Panc1 (cell line): ENCODE data around the gene CTRB2. TPM values are rescaled to one million over a fixed set of nuclear protein-coding genes. Genes with fewer than 3 reads are reported as not detected.

Source experiments
- ATAC-seq: fragments of 200-7000 bp; cut with Tn5 transposase; 2 replicates; pipeline ENCODE4 v1.9.1; 2020; ENCODE audit warnings: mild to moderate bottlenecking, moderate library complexity
- BruUV-seq: library from RNA; stranded (reverse); fragments of 400-500 nt; replicated peaks from 2 replicates; lab custom pipeline; 2021; lab: Mats Ljungman, UMichigan
- CTCF ChIA-PET: fragments of 300-600 bp; sonication (Branson Sonifier 250); formaldehyde crosslinking; loops from one replicate; lab custom pipeline; 2022; ENCODE audit warnings: antibody characterized with exemption; lab: Charles Lee
- POLR2A ChIA-PET: fragments of 300-600 bp; sonication (Branson Sonifier 250); formaldehyde crosslinking; loops from one replicate; lab custom pipeline; 2022; ENCODE audit warnings: antibody characterized with exemption; lab: Charles Lee
- DNase-seq: peaks from one replicate; pipeline ENCODE4 v3.0.0-alpha.2; 2010; ENCODE audit warnings: low read depth, low spot score
- H3K27ac ChIP-seq: 2 replicates; pipeline ENCODE4 v1.5.1; 2011; ENCODE audit warnings: mild to moderate bottlenecking, low read length, inconsistent platforms
- H3K27me3 ChIP-seq: fragments of 200-500 bp; sonication (Bioruptor generic); 2 replicates; pipeline ENCODE4 v1.6.0; 2014; ENCODE audit warnings: low read length, inconsistent platforms; ENCODE audit not compliant: control insufficient read depth, insufficient read depth
- H3K36me3 ChIP-seq: fragments of 200-500 bp; sonication (Bioruptor generic); 2 replicates; pipeline ENCODE4 v1.5.1; 2014; ENCODE audit warnings: inconsistent platforms, mild to moderate bottlenecking, low read length, moderate library complexity; ENCODE audit not compliant: control insufficient read depth, insufficient read depth
- H3K4me1 ChIP-seq: 2 replicates; pipeline ENCODE4 v1.5.1; 2011; ENCODE audit warnings: inconsistent platforms, mild to moderate bottlenecking, low read length, moderate library complexity; ENCODE audit not compliant: control insufficient read depth, insufficient read depth
- H3K4me3 ChIP-seq, 2 experiments: 2 replicates each; pipeline ENCODE4 v1.5.1; 2011 to 2012; ENCODE audit warnings: low read depth in 2 of 2, low read length in 2 of 2, mild to moderate bottlenecking in 2 of 2, inconsistent platforms in 1 of 2, moderate library complexity in 1 of 2
- H3K9me3 ChIP-seq: fragments of 200-500 bp; sonication (Bioruptor generic); 2 replicates; pipeline ENCODE4 v1.5.1; 2014; ENCODE audit warnings: low read depth, mild to moderate bottlenecking, inconsistent platforms, low read length, moderate library complexity; ENCODE audit not compliant: control insufficient read depth, insufficient read depth
- POLR2AphosphoS5 ChIP-seq: IDR thresholded peaks from 2 replicates; pipeline ENCODE4 v1.6.1; 2012; ENCODE audit warnings: mild to moderate bottlenecking, low read depth, low read length, moderate library complexity
- SIN3A ChIP-seq: IDR thresholded peaks from 2 replicates; pipeline ENCODE4 v1.6.1; 2012; ENCODE audit warnings: low read depth, mild to moderate bottlenecking, low read length, moderate library complexity, borderline replicate concordance; ENCODE audit not compliant: insufficient read depth
- TCF7L2 ChIP-seq: IDR thresholded peaks from 2 replicates; pipeline ENCODE4 v1.6.1; 2011; ENCODE audit warnings: mild to moderate bottlenecking, low read depth, low read length, inconsistent platforms
- in situ Hi-C: cut with HindIII; loops from 2 replicates; pipeline ENCODE4 v1.10.0; 2016; ENCODE audit warnings: low sequenced_read_pairs, low pct_unique_long_range_greater_than_20kb
- intact Hi-C: fragments of 100-400 bp; cut with micrococcal nuclease; formaldehyde crosslinking; loops from one replicate; pipeline ENCODE4 v1.10.0; 2022; ENCODE audit not compliant: unreplicated experiment
- total RNA-seq: library from RNA; stranded (reverse); gene quantifications from one replicate; pipeline ENCODE4 v1.2.1, GENCODE V29; 2021; ENCODE audit not compliant: unreplicated experiment
- TF ChIP-seq, protein P1 (sequence below), 2 experiments: IDR thresholded peaks; 2 replicates each; pipeline ENCODE4 v1.6.1; 2011 to 2012; ENCODE audit warnings: low read depth in 2 of 2, control low read depth in 1 of 2, low read length in 1 of 2, mild to moderate bottlenecking in 1 of 2, moderate library complexity in 1 of 2; ENCODE audit not compliant: insufficient read depth in 1 of 2
- TF ChIP-seq, protein P2 (sequence below): fragments of 450-650 bp; IDR thresholded peaks from 2 replicates; pipeline ENCODE4 v1.5.1; 2017; ENCODE audit warnings: mild to moderate bottlenecking

CTRB2 gene
- total RNA-seq, 1 experiment from 2014 or later: 5.0 TPM

DNA sequence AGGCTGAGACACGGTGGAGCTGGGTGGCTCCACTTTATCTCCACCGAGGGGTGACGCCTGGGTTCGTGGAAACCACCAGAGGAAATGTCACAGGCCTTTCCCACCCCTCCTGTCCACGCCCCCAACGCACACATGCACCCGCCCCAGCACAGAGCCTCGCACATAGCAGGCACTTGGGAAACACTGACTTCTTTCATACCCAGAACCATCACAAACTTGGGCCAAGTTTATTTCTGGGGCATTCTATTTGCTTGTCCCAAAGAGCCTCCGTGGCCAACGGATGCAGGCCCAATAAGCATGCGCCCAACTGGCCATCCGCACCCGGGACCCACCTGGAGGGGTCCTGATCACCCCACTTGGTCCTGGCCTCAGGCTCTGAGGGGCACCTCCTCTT, 41.2 kb upstream of the CTRB2 start:
- H3K4me1 ChIP-seq: peaks cover 72% of the 10 kb centered on the region
- H3K27me3 ChIP-seq: no peaks in the 10 kb centered on the region
- no TSS peak for BruUV-seq
- DNase-seq (no peak), ATAC-seq (no peak)
- in situ Hi-C loops (no loop called here), intact Hi-C loops (no loop called here)
- ChIA-PET CTCF (no interaction called here), POLR2A (no interaction called here)
- TF ChIP-seq, protein P1, sequence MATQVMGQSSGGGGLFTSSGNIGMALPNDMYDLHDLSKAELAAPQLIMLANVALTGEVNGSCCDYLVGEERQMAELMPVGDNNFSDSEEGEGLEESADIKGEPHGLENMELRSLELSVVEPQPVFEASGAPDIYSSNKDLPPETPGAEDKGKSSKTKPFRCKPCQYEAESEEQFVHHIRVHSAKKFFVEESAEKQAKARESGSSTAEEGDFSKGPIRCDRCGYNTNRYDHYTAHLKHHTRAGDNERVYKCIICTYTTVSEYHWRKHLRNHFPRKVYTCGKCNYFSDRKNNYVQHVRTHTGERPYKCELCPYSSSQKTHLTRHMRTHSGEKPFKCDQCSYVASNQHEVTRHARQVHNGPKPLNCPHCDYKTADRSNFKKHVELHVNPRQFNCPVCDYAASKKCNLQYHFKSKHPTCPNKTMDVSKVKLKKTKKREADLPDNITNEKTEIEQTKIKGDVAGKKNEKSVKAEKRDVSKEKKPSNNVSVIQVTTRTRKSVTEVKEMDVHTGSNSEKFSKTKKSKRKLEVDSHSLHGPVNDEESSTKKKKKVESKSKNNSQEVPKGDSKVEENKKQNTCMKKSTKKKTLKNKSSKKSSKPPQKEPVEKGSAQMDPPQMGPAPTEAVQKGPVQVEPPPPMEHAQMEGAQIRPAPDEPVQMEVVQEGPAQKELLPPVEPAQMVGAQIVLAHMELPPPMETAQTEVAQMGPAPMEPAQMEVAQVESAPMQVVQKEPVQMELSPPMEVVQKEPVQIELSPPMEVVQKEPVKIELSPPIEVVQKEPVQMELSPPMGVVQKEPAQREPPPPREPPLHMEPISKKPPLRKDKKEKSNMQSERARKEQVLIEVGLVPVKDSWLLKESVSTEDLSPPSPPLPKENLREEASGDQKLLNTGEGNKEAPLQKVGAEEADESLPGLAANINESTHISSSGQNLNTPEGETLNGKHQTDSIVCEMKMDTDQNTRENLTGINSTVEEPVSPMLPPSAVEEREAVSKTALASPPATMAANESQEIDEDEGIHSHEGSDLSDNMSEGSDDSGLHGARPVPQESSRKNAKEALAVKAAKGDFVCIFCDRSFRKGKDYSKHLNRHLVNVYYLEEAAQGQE (IDR thresholded peaks at IDR 0.05; ENCODE audit: insufficient read depth in 1 of 2, low read depth in 2 of 2, low read length in 1 of 2): no peak
- TF ChIP-seq SIN3A (no peak), TCF7L2 (no peak)
- H3K4me3 ChIP-seq: peak overlapping the region; percentile 70 to 78
- H3K27ac ChIP-seq: peak overlapping the region; percentile 95
- H3K9me3 ChIP-seq: no peaks in the 10 kb centered on the region
- no peaks in the 10 kb centered on the region for H3K36me3 ChIP-seq

DNA sequence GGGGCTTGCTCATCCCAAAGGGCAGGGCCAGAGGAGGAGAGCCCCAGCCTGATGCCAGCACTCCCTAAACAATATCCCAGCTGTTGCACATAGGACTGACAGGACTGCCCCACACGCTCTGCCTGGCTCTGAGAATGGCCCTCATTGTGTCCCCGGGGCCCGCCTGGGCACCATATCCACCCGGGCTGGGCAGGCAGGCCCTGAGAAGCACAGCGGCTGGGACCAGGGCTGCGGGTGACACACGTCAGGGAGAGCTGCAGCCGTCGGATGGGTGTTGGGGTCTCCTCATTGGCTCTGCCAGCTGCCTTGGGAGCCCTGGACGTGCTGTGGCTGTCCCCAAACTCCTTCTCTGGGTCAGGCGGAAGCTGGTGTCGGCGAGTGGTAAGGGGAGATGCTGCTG, 40.3 kb upstream of the CTRB2 start:
- ATAC-seq (no peak), DNase-seq (no peak)
- H3K36me3 ChIP-seq: no peaks in the 10 kb centered on the region
- in situ Hi-C loops (no loop called here), intact Hi-C loops (no loop called here)
- CTCF ChIA-PET: no interaction called here
- peak overlapping the region; percentile 95 for H3K27ac ChIP-seq
- peak overlapping the region in 1 of 2 experiments; percentile 18; a peak in 2 of 4 replicates for H3K4me3 ChIP-seq
- POLR2A ChIA-PET: no interaction called here
- H3K4me1 ChIP-seq: peaks cover 64% of the 10 kb centered on the region
- H3K27me3 ChIP-seq: no peaks in the 10 kb centered on the region
- no TSS peak for BruUV-seq
- H3K9me3 ChIP-seq: no peaks in the 10 kb centered on the region
- no peak for TF ChIP-seq POLR2AphosphoS5
- TF ChIP-seq, protein P1 (IDR thresholded peaks at IDR 0.05; ENCODE audit: insufficient read depth in 1 of 2, low read depth in 2 of 2, low read length in 1 of 2): no peak
- no peak for TF ChIP-seq SIN3A
- TF ChIP-seq, protein P2, sequence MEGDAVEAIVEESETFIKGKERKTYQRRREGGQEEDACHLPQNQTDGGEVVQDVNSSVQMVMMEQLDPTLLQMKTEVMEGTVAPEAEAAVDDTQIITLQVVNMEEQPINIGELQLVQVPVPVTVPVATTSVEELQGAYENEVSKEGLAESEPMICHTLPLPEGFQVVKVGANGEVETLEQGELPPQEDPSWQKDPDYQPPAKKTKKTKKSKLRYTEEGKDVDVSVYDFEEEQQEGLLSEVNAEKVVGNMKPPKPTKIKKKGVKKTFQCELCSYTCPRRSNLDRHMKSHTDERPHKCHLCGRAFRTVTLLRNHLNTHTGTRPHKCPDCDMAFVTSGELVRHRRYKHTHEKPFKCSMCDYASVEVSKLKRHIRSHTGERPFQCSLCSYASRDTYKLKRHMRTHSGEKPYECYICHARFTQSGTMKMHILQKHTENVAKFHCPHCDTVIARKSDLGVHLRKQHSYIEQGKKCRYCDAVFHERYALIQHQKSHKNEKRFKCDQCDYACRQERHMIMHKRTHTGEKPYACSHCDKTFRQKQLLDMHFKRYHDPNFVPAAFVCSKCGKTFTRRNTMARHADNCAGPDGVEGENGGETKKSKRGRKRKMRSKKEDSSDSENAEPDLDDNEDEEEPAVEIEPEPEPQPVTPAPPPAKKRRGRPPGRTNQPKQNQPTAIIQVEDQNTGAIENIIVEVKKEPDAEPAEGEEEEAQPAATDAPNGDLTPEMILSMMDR: no peak
- no peak for TF ChIP-seq TCF7L2
